Measurements from ENCODE around the gene CD93.

GRCh38 chr20:23114448-23115082, 28.4 kb upstream of the CD93 start:
- no peak for TF ChIP-seq CTCF (IDR thresholded peaks at IDR 0.05; ENCODE audit: control extremely low read depth in 1 of 3, insufficient read depth in 1 of 3, low read depth in 1 of 3, low read length in 3 of 3)
- no peak for TF ChIP-seq EZH2 (IDR thresholded peaks at IDR 0.05; ENCODE audit: low read depth, low read length, severe bottlenecking)
- TF ChIP-seq KDM4A (IDR thresholded peaks at IDR 0.05; ENCODE audit: low read depth, low read length, severe bottlenecking) = no peak
- TF ChIP-seq NRF1 (IDR thresholded peaks at IDR 0.05; ENCODE audit: low read depth, low read length) = no peak
- TF ChIP-seq CBX5 (IDR thresholded peaks at IDR 0.05; ENCODE audit: low read depth, low read length) = no peak
- no peak for TF ChIP-seq POLR2A (IDR thresholded peaks at IDR 0.05; ENCODE audit: control extremely low read depth in 1 of 2, low read depth in 2 of 2, low read length in 2 of 2)
- no peak for TF ChIP-seq SP1 (IDR thresholded peaks at IDR 0.05; ENCODE audit: low read depth, low read length)
- TF ChIP-seq EP300 (IDR thresholded peaks at IDR 0.05; ENCODE audit: borderline replicate concordance in 1 of 2, low read depth in 2 of 2, low read length in 2 of 2) = no peak
- TF ChIP-seq USF2 (IDR thresholded peaks at IDR 0.05; ENCODE audit: low read length) = no peak
- no peak for TF ChIP-seq POLR2AphosphoS5 (IDR thresholded peaks at IDR 0.05; ENCODE audit: low read depth, low read length)
- TF ChIP-seq EGR1 (IDR thresholded peaks at IDR 0.05; ENCODE audit: borderline replicate concordance, low read depth, low read length) = no peak

All from H1 (cell line).